Hepatocyte (in vitro differentiated cells): ENCODE measurements around the gene PI4KB.

Experiments used
- CTCF ChIP-seq: fragments of 200-600 bp; sonication (generic); IDR thresholded peaks from 2 replicates; pipeline ENCODE4 v1.5.1; 2016; ENCODE audit warnings: antibody characterized with exemption, mild to moderate bottlenecking; ENCODE audit not compliant: poor library complexity
- EZH2phosphoT487 ChIP-seq: fragments of 200-600 bp; sonication (generic); IDR thresholded peaks from one replicate; pipeline ENCODE4 v1.6.1; 2018; ENCODE audit warnings: antibody characterized with exemption, mild to moderate bottlenecking, low read depth, moderate library complexity; ENCODE audit not compliant: unreplicated experiment, severe bottlenecking

- TF ChIP-seq CTCF (no peak), EZH2phosphoT487 (no peak)
Measured at GRCh38 chr1:151242442-151242841, 84.8 kb downstream of the PI4KB start.
